Neural progenitor cell (in vitro differentiated cells): ENCODE measurements around the gene ZBTB12. TPM values are rescaled to one million over a fixed set of nuclear protein-coding genes. Genes with fewer than 3 reads are reported as not detected.

ENCODE experiments used
- DNase-seq: peaks from one replicate; pipeline ENCODE4 v3.0.0-alpha.2; 2016; ENCODE audit warnings: low spot score
- H2AFZ ChIP-seq: fragments of 200-600 bp; sonication (generic); replicated peaks from 2 replicates; pipeline ENCODE4 v1.6.1; 2016; ENCODE audit warnings: antibody characterized with exemption
- H3F3A ChIP-seq: fragments of 200-600 bp; sonication (generic); 2 replicates; pipeline ENCODE4 v1.6.1; 2016; ENCODE audit warnings: antibody characterized with exemption, low read depth
- H3K27ac ChIP-seq: fragments of 200-600 bp; sonication (generic); 2 replicates; pipeline ENCODE4 v1.5.1; 2016; ENCODE audit warnings: mild to moderate bottlenecking
- H3K27me3 ChIP-seq: fragments of 200-600 bp; sonication (generic); 2 replicates; pipeline ENCODE4 v1.6.1; 2016; ENCODE audit warnings: mild to moderate bottlenecking, moderate library complexity
- H3K36me3 ChIP-seq: fragments of 200-600 bp; sonication (generic); 2 replicates; pipeline ENCODE4 v1.5.1; 2016
- H3K4me1 ChIP-seq: fragments of 200-600 bp; sonication (generic); 2 replicates; pipeline ENCODE4 v1.6.1; 2016; ENCODE audit warnings: mixed run types
- H3K4me2 ChIP-seq: fragments of 200-600 bp; sonication (generic); 2 replicates; pipeline ENCODE4 v1.6.1; 2016
- H3K4me3 ChIP-seq: fragments of 200-600 bp; sonication (generic); 2 replicates; pipeline ENCODE4 v1.5.1; 2016
- H3K79me2 ChIP-seq: fragments of 200-600 bp; sonication (generic); 2 replicates; pipeline ENCODE4 v1.6.1; 2016; ENCODE audit warnings: low read depth
- H3K9ac ChIP-seq: fragments of 200-600 bp; sonication (generic); 2 replicates; pipeline ENCODE4 v1.6.1; 2016
- H3K9me3 ChIP-seq: fragments of 200-600 bp; sonication (generic); 2 replicates; pipeline ENCODE4 v1.5.1; 2016; ENCODE audit warnings: low read depth
- H4K20me1 ChIP-seq: fragments of 200-600 bp; sonication (generic); 2 replicates; pipeline ENCODE4 v1.6.1; 2016; ENCODE audit warnings: low read depth
- H3K27ac Mint-ChIP-seq: 3 replicates; pipeline ENCODE4 v1.8.0; 2021; ENCODE audit warnings: mixed read lengths
- H3K27me3 Mint-ChIP-seq: 2 replicates; pipeline ENCODE4 v1.8.0; 2022; ENCODE audit warnings: low read depth, mild to moderate bottlenecking, inconsistent platforms, moderate library complexity, mixed read lengths; ENCODE audit not compliant: insufficient read depth
- H3K36me3 Mint-ChIP-seq: 3 replicates; pipeline ENCODE4 v1.8.0; 2021; ENCODE audit warnings: mixed read lengths
- H3K4me1 Mint-ChIP-seq: 3 replicates; pipeline ENCODE4 v1.8.0; 2021; ENCODE audit warnings: mixed read lengths
- H3K4me3 Mint-ChIP-seq: 3 replicates; pipeline ENCODE4 v1.8.0; 2021; ENCODE audit warnings: mild to moderate bottlenecking, moderate library complexity, mixed read lengths
- H3K9me3 Mint-ChIP-seq: 3 replicates; pipeline ENCODE4 v1.8.0; 2020; ENCODE audit warnings: mixed read lengths
- CTCF ChIP-seq: fragments of 200-600 bp; sonication (generic); IDR thresholded peaks from 2 replicates; pipeline ENCODE4 v1.5.1; 2017; ENCODE audit warnings: antibody characterized with exemption, mild to moderate bottlenecking
- EZH2 ChIP-seq: fragments of 200-600 bp; sonication (generic); IDR thresholded peaks from 2 replicates; pipeline ENCODE4 v1.6.1; 2017; ENCODE audit warnings: antibody characterized with exemption, mild to moderate bottlenecking, moderate library complexity
- EZH2phosphoT487 ChIP-seq: fragments of 200-600 bp; sonication (generic); IDR thresholded peaks from 2 replicates; pipeline ENCODE4 v1.6.1; 2017; ENCODE audit warnings: antibody characterized with exemption
- total RNA-seq: library from RNA; depleted of rRNA; stranded (reverse); fragments of >200 nt; gene quantifications from 2 replicates; pipeline ENCODE4 v1.2.3, GENCODE V29; 2015; ENCODE audit warnings: low replicate concordance

The ZBTB12 gene
- total RNA-seq, 1 donor from 2014 or later: 8.4 TPM

GRCh38 chr6:31928672-31928939 is 26.7 kb upstream of the ZBTB12 start:
- Mint-ChIP-seq H3K9me3 (peaks cover 8% of the 10 kb centered on the region), H3K4me3 (peak overlapping the region; percentile 41), H3K36me3 (no peaks in the 10 kb centered on the region), H3K4me1 (no peaks in the 10 kb centered on the region), H3K27me3 (peaks cover 14% of the 10 kb centered on the region), H3K27ac (no peak overlapping the region)
- Histone ChIP-seq H4K20me1 (no peaks in the 10 kb centered on the region), H3K27ac (no peak overlapping the region), H3K9me3 (no peaks in the 10 kb centered on the region), H3K9ac (no peak overlapping the region), H3K27me3 (no peaks in the 10 kb centered on the region), H3K4me3 (no peak overlapping the region), H3K79me2 (no peaks in the 10 kb centered on the region), H3K4me1 (no peaks in the 10 kb centered on the region), H3F3A (no peaks in the 10 kb centered on the region), H3K36me3 (no peaks in the 10 kb centered on the region), H3K4me2 (no peak overlapping the region), H2AFZ (no peak overlapping the region)
- TF ChIP-seq EZH2phosphoT487 (no peak), CTCF (no peak), EZH2 (no peak)
- no peak for DNase-seq

GRCh38 chr6:31927863-31928671 is 26.2 kb upstream of the ZBTB12 start:
- Histone ChIP-seq H3F3A (no peaks in the 10 kb centered on the region), H3K27ac (no peak overlapping the region), H3K79me2 (no peaks in the 10 kb centered on the region), H3K4me1 (no peaks in the 10 kb centered on the region), H3K27me3 (no peaks in the 10 kb centered on the region), H4K20me1 (no peaks in the 10 kb centered on the region), H3K9me3 (no peaks in the 10 kb centered on the region), H3K4me3 (no peak overlapping the region), H3K9ac (peak overlapping the region; percentile 45), H2AFZ (peak overlapping the region; percentile 50), H3K4me2 (no peak overlapping the region), H3K36me3 (no peaks in the 10 kb centered on the region)
- Mint-ChIP-seq H3K4me3 (peak overlapping the region; percentile 41), H3K27ac (no peak overlapping the region), H3K9me3 (peaks cover 4% of the 10 kb centered on the region), H3K4me1 (no peaks in the 10 kb centered on the region), H3K36me3 (no peaks in the 10 kb centered on the region), H3K27me3 (peaks cover 11% of the 10 kb centered on the region)
- DNase-seq: no peak
- TF ChIP-seq CTCF: no peak
- TF ChIP-seq EZH2phosphoT487: no peak
- no peak for TF ChIP-seq EZH2

GRCh38 chr6:31927242-31927862 is 25.5 kb upstream of the ZBTB12 start, which contains the start of gene C2:
TSS of gene C2 (plus strand) at chr6:31927717. CDS start at chr6:31927753, 36 bp downstream.
- Histone ChIP-seq H3K4me2 (no peak within 1 kb of the TSS), H3K27ac (no peak within 1 kb of the TSS), H3F3A (no peaks in the 10 kb centered on the region), H3K36me3 (no peaks in the 10 kb centered on the region), H3K9ac (peak within 1 kb of the TSS; percentile 45), H3K4me3 (no peak within 1 kb of the TSS), H2AFZ (peak within 1 kb of the TSS; percentile 50), H3K4me1 (no peaks in the 10 kb centered on the region), H3K79me2 (no peaks in the 10 kb centered on the region), H3K27me3 (no peaks in the 10 kb centered on the region), H4K20me1 (no peaks in the 10 kb centered on the region), H3K9me3 (no peaks in the 10 kb centered on the region)
- DNase-seq: no peak
- Mint-ChIP-seq H3K36me3 (no peaks in the 10 kb centered on the region), H3K4me3 (peak within 1 kb of the TSS; percentile 41), H3K4me1 (no peaks in the 10 kb centered on the region), H3K27me3 (peaks cover 11% of the 10 kb centered on the region), H3K9me3 (no peaks in the 10 kb centered on the region), H3K27ac (no peak within 1 kb of the TSS)
- TF ChIP-seq EZH2phosphoT487 (no peak), CTCF (no peak), EZH2 (no peak)
